Thoracic aorta (tissue), 2 donors: Measurements from ENCODE around the gene SPPL2B. TPM values are rescaled to one million over a fixed set of nuclear protein-coding genes. Genes with fewer than 3 reads are reported as not detected.
A peak's percentile ranks its signal among the peaks of the same experiment; 100 is the strongest.

Experiments used
- ATAC-seq: fragments of 150-250 bp; one replicate; pipeline ENCODE4 v1.8.0; 2017; ENCODE audit warnings: low read depth; ENCODE audit not compliant: insufficient number of reproducible peaks, low FRiP score
- DNase-seq: peaks from one replicate; pipeline ENCODE4 v3.0.0-alpha.2; 2020; ENCODE audit warnings: low spot score
- H3K27ac ChIP-seq, 2 donors: fragments of 200-600 bp; sonication (generic); 1 replicate in 1 of 2; 2 replicates in 1 of 2; pipeline ENCODE4 v1.5.1; 2016; ENCODE audit warnings: mild to moderate bottlenecking in 2 of 2, moderate library complexity in 2 of 2
- H3K27me3 ChIP-seq: fragments of 200-600 bp; sonication (generic); replicated peaks from 2 replicates; pipeline ENCODE4 v1.6.0; 2016; ENCODE audit warnings: mild to moderate bottlenecking; ENCODE audit not compliant: insufficient read depth
- H3K36me3 ChIP-seq: fragments of 200-600 bp; sonication (generic); one replicate; pipeline ENCODE4 v1.5.1; 2016
- H3K4me1 ChIP-seq, 2 donors: fragments of 200-600 bp; sonication (generic); 1 replicate in 1 of 2; 2 replicates in 1 of 2; pipeline versions ENCODE4 v1.5.1 to v1.6.0; 2016; ENCODE audit warnings: low read depth in 2 of 2, mild to moderate bottlenecking in 1 of 2; ENCODE audit not compliant: control insufficient read depth in 1 of 2
- H3K4me3 ChIP-seq: fragments of 200-600 bp; sonication (generic); 2 replicates; pipeline ENCODE4 v1.5.1; 2016; ENCODE audit warnings: mild to moderate bottlenecking
- H3K9me3 ChIP-seq: fragments of 200-600 bp; sonication (generic); 2 replicates; pipeline ENCODE4 v1.5.1; 2016
- CTCF ChIP-seq: fragments of 200-600 bp; sonication (generic); IDR thresholded peaks from one replicate; pipeline ENCODE4 v1.5.1; 2019; ENCODE audit warnings: antibody characterized with exemption
- total RNA-seq, 2 donors: library from RNA; depleted of rRNA; stranded (reverse); fragments of >200 nt; gene quantifications; one replicate each; pipeline versions ENCODE4 v1.1.0 to v1.2.3, GENCODE V29; 2016

SPPL2B gene
- total RNA-seq, 2 donors from 2014 or later: 55.8 to 60.0 TPM

GRCh38 chr19:2305452-2306280 is 22.8 kb upstream of the SPPL2B start:
- Histone ChIP-seq H3K36me3 (no peaks in the 10 kb centered on the region), H3K27me3 (peaks cover 12% of the 10 kb centered on the region), H3K4me1 (peaks cover 0 to 16% of the 10 kb centered on the region in 2 donors), H3K27ac (no peak overlapping the region), H3K4me3 (no peak overlapping the region), H3K9me3 (no peaks in the 10 kb centered on the region)
- no peak for ATAC-seq
- no peak for TF ChIP-seq CTCF
- no peak for DNase-seq

- H3K4me1 ChIP-seq: peaks cover 0 to 16% of the 10 kb centered on the region in 2 donors
- TF ChIP-seq CTCF: no peak
- no peak overlapping the region for H3K4me3 ChIP-seq
- no peak for ATAC-seq
- H3K27me3 ChIP-seq: peaks cover 12% of the 10 kb centered on the region
- DNase-seq: no peak
- H3K27ac ChIP-seq: no peak overlapping the region
- H3K36me3 ChIP-seq: no peaks in the 10 kb centered on the region
- no peaks in the 10 kb centered on the region for H3K9me3 ChIP-seq
These were observed 22.1 kb upstream of the SPPL2B start for GRCh38 chr19:2306281-2306806.

- Histone ChIP-seq H3K4me3 (no peak overlapping the region), H3K36me3 (no peaks in the 10 kb centered on the region), H3K4me1 (peaks cover 0 to 16% of the 10 kb centered on the region in 2 donors), H3K27ac (no peak overlapping the region), H3K27me3 (peaks cover 12% of the 10 kb centered on the region), H3K9me3 (no peaks in the 10 kb centered on the region)
- DNase-seq: no peak
- no peak for TF ChIP-seq CTCF
- ATAC-seq: no peak
These were observed 21.5 kb upstream of the SPPL2B start for GRCh38 chr19:2306971-2307370.

- ATAC-seq (no peak), DNase-seq (no peak)
- Histone ChIP-seq H3K9me3 (no peaks in the 10 kb centered on the region), H3K36me3 (no peaks in the 10 kb centered on the region), H3K27ac (no peak overlapping the region), H3K4me3 (no peak overlapping the region), H3K27me3 (peaks cover 14% of the 10 kb centered on the region), H3K4me1 (peaks cover 0 to 10% of the 10 kb centered on the region in 2 donors)
- TF ChIP-seq CTCF: no peak
These were observed 20.9 kb upstream of the SPPL2B start for GRCh38 chr19:2307518-2308012.

GRCh38 chr19:2308114-2308556 is 20.3 kb upstream of the SPPL2B start, which contains the start of gene LINGO3:
TSS of gene LINGO3 (minus strand) at chr19:2308154. CDS start at chr19:2291776, 16,378 bp downstream.
- TF ChIP-seq CTCF: no peak
- Histone ChIP-seq H3K27me3 (peaks cover 17% of the 10 kb centered on the region), H3K4me3 (peak within 1 kb of the TSS; percentile 47), H3K4me1 (peaks cover 0 to 8% of the 10 kb centered on the region in 2 donors), H3K9me3 (no peaks in the 10 kb centered on the region), H3K36me3 (no peaks in the 10 kb centered on the region), H3K27ac (no peak within 1 kb of the TSS)
- ATAC-seq (no peak), DNase-seq (no peak)
